Measurements from ENCODE around the gene EPHA8. TPM values are rescaled to one million over a fixed set of nuclear protein-coding genes. Genes with fewer than 3 reads are reported as not detected.

Gene EPHA8
- total RNA-seq, result not detected
- total RNA-seq (2013), result not detected

- TF ChIP-seq, protein P1, sequence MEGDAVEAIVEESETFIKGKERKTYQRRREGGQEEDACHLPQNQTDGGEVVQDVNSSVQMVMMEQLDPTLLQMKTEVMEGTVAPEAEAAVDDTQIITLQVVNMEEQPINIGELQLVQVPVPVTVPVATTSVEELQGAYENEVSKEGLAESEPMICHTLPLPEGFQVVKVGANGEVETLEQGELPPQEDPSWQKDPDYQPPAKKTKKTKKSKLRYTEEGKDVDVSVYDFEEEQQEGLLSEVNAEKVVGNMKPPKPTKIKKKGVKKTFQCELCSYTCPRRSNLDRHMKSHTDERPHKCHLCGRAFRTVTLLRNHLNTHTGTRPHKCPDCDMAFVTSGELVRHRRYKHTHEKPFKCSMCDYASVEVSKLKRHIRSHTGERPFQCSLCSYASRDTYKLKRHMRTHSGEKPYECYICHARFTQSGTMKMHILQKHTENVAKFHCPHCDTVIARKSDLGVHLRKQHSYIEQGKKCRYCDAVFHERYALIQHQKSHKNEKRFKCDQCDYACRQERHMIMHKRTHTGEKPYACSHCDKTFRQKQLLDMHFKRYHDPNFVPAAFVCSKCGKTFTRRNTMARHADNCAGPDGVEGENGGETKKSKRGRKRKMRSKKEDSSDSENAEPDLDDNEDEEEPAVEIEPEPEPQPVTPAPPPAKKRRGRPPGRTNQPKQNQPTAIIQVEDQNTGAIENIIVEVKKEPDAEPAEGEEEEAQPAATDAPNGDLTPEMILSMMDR (IDR thresholded peaks at IDR 0.05), result no peak
- no peaks in the 10 kb centered on the region for H3K4me1 Mint-ChIP-seq
- no peaks in the 10 kb centered on the region for H3K36me3 Mint-ChIP-seq
- DNase-seq (no peak), ATAC-seq (no peak)
- intact Hi-C loops (cut with micrococcal nuclease), result no loop called here
- Histone ChIP-seq H3K27ac (ENCODE audit: low read length) (no peak within 1 kb of the TSS), H3K36me3 (ENCODE audit: control insufficient read depth, insufficient read depth, low read length) (no peaks in the 10 kb centered on the region), H3K4me3 (ENCODE audit: low read length) (no peak within 1 kb of the TSS), H3K4me1 (ENCODE audit: control insufficient read depth, insufficient read depth, low read length) (no peaks in the 10 kb centered on the region), H3K9me3 (ENCODE audit: control insufficient read depth, insufficient read depth, low read length) (no peaks in the 10 kb centered on the region), H3K27me3 (ENCODE audit: control insufficient read depth, insufficient read depth, low read length) (peaks cover 11% of the 10 kb centered on the region)
- no peak within 1 kb of the TSS for H3K4me3 Mint-ChIP-seq
- no peaks in the 10 kb centered on the region for H3K9me3 Mint-ChIP-seq
- peaks cover 32 to 45% of the 10 kb centered on the region in 2 donors for H3K27me3 Mint-ChIP-seq (ENCODE audit: low read depth in 2 of 2)
- 9% methylated on average over 80 of the region's 81 CpGs for WGBS (ENCODE audit: insufficient coverage)
- no peak within 1 kb of the TSS for H3K27ac Mint-ChIP-seq
Measured at GRCh38 chr1:22562584-22563583, at the start of gene EPHA8. TSS of gene EPHA8 (plus strand) at chr1:22563489. CDS start at chr1:22563636, 147 bp downstream.

- TF ChIP-seq, protein P1 (IDR thresholded peaks at IDR 0.05), result no peak
- H3K27me3 Mint-ChIP-seq (ENCODE audit: low read depth in 2 of 2), result no peaks in the 10 kb centered on the region
- no peak for ATAC-seq
Measured at GRCh38 chr1:22516906-22517571, 46.2 kb upstream of the EPHA8 start.

GRCh38 chr1:22517956-22518355 is 45.3 kb upstream of the EPHA8 start:
- H3K9me3 ChIP-seq (ENCODE audit: control insufficient read depth, insufficient read depth, low read length), result no peaks in the 10 kb centered on the region
- intact Hi-C loops (cut with micrococcal nuclease), result no loop called here
- H3K36me3 ChIP-seq (ENCODE audit: control insufficient read depth, insufficient read depth, low read length), result peaks cover 91% of the 10 kb centered on the region
- peaks cover 41% of the 10 kb centered on the region for H3K36me3 Mint-ChIP-seq
- ATAC-seq (no peak), DNase-seq (no peak)
- H3K27me3 Mint-ChIP-seq (ENCODE audit: low read depth in 2 of 2), result no peaks in the 10 kb centered on the region
- 98% methylated on average over 7 of the region's 7 CpGs for WGBS (ENCODE audit: insufficient coverage)
- TF ChIP-seq, protein P1 (IDR thresholded peaks at IDR 0.05), result no peak
- H3K27me3 ChIP-seq (ENCODE audit: control insufficient read depth, insufficient read depth, low read length), result no peaks in the 10 kb centered on the region
- H3K4me1 ChIP-seq (ENCODE audit: control insufficient read depth, insufficient read depth, low read length), result no peaks in the 10 kb centered on the region
- H3K9me3 Mint-ChIP-seq, result no peaks in the 10 kb centered on the region
- no peaks in the 10 kb centered on the region for H3K4me1 Mint-ChIP-seq
- no peak overlapping the region for H3K27ac Mint-ChIP-seq
- no peak overlapping the region for H3K27ac ChIP-seq (ENCODE audit: low read length)
- H3K4me3 Mint-ChIP-seq, result no peak overlapping the region
- no peak overlapping the region for H3K4me3 ChIP-seq (ENCODE audit: low read length)

More at GRCh38 chr1:22516906-22517571, 46.2 kb upstream of the EPHA8 start:
- peaks cover 91% of the 10 kb centered on the region for H3K36me3 ChIP-seq (ENCODE audit: control insufficient read depth, insufficient read depth, low read length)
- peaks cover 38% of the 10 kb centered on the region for H3K36me3 Mint-ChIP-seq
- H3K27ac Mint-ChIP-seq, result no peak overlapping the region
- no peaks in the 10 kb centered on the region for H3K27me3 ChIP-seq (ENCODE audit: control insufficient read depth, insufficient read depth, low read length)
- DNase-seq, result no peak
- no peaks in the 10 kb centered on the region for H3K4me1 ChIP-seq (ENCODE audit: control insufficient read depth, insufficient read depth, low read length)
- no peak overlapping the region for H3K4me3 Mint-ChIP-seq
- no peaks in the 10 kb centered on the region for H3K9me3 ChIP-seq (ENCODE audit: control insufficient read depth, insufficient read depth, low read length)
- H3K9me3 Mint-ChIP-seq, result no peaks in the 10 kb centered on the region
- intact Hi-C loops (cut with micrococcal nuclease), result no loop called here
- 98% methylated on average over 16 of the region's 16 CpGs for WGBS (ENCODE audit: insufficient coverage)
- H3K27ac ChIP-seq (ENCODE audit: low read length), result no peak overlapping the region
- no peak overlapping the region for H3K4me3 ChIP-seq (ENCODE audit: low read length)
- no peaks in the 10 kb centered on the region for H3K4me1 Mint-ChIP-seq
